Stomach (tissue), 4 donors: Measurements from ENCODE around the gene SEMA4C.

Experiments used
- EP300 ChIP-seq: sonication (generic); formaldehyde crosslinking; IDR thresholded peaks from one replicate; pipeline ENCODE4 v1.6.1; 2017; ENCODE audit warnings: antibody characterized with exemption
- POLR2A ChIP-seq, 4 donors: fragments of 450-650 bp; IDR thresholded peaks; one replicate each; pipeline ENCODE4 v1.6.1; 2016; ENCODE audit warnings: antibody characterized with exemption in 4 of 4, control low read depth in 2 of 4, mild to moderate bottlenecking in 1 of 4, moderate library complexity in 1 of 4
- TF ChIP-seq, protein P1 (sequence below), 7 experiments: fragments of 450-650 bp in 4 of 7; fragments of 200-600 bp in 3 of 7; sonication (generic) in 3 of 7; IDR thresholded peaks; one replicate each; pipeline ENCODE4 v1.5.1; 2016 to 2019; ENCODE audit warnings: antibody characterized with exemption in 7 of 7, control low read depth in 2 of 7, mild to moderate bottlenecking in 1 of 7

DNA sequence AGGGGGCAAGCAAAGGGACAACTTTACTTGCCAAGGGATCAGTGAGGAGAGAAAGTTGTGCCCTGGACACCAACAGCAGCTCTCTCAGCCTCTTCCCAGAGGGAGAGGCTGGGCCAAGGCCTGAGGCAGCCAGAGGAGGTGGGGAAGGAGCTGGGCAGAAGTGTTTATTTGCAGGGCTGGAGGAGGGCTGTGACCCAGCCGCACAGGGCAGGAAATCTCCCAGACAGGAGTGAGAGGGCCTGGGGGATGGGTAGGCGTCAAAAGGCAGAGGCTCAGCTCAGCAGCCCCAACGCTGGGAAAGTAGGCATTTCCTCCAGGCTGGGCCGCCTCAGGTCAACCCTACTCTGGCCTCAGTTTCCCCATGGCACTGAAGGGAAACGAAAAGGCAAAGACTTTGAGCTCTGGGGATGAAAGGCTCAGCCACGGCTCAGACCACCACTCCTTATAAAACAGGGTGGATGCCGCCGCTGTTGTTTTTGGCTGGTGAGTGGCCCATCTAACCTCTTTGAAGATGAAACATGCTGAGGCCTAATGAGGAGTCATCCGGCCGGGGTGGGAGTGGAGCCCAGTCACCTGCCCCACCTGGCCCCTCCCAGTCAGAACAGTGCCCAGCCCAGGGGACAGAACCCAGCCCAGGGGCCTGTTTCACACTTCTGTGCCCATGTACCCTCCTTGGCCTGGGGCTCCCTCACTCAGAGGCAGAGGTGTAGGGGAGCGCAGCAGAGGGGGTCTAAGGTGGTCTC lies 21.9 kb upstream of the SEMA4C start:
- TF ChIP-seq, protein P1, sequence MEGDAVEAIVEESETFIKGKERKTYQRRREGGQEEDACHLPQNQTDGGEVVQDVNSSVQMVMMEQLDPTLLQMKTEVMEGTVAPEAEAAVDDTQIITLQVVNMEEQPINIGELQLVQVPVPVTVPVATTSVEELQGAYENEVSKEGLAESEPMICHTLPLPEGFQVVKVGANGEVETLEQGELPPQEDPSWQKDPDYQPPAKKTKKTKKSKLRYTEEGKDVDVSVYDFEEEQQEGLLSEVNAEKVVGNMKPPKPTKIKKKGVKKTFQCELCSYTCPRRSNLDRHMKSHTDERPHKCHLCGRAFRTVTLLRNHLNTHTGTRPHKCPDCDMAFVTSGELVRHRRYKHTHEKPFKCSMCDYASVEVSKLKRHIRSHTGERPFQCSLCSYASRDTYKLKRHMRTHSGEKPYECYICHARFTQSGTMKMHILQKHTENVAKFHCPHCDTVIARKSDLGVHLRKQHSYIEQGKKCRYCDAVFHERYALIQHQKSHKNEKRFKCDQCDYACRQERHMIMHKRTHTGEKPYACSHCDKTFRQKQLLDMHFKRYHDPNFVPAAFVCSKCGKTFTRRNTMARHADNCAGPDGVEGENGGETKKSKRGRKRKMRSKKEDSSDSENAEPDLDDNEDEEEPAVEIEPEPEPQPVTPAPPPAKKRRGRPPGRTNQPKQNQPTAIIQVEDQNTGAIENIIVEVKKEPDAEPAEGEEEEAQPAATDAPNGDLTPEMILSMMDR (IDR thresholded peaks at IDR 0.05), result no peak
- TF ChIP-seq EP300 (no peak), POLR2A (IDR thresholded peaks at IDR 0.05) (no peak)
